ENCODE data around the gene ALDH1A2.
"Not testable (repeated sequence)": the region's sequence is repeated elsewhere in the genome, so short reads cannot be mapped to it uniquely, and the experiment has no call there.

Gene ALDH1A2

GRCh38 chr15:58087871-58088270 lies 22.4 kb upstream of the ALDH1A2 start:
- Histone ChIP-seq H3K36me3 (ENCODE audit: control insufficient read depth, insufficient read depth, low read length) (no peaks in the 10 kb centered on the region), H3K27me3 (ENCODE audit: control insufficient read depth, insufficient read depth, low read length) (no peaks in the 10 kb centered on the region), H3K4me3 (ENCODE audit: low read depth, low read length) (no peak overlapping the region), H3K9ac (ENCODE audit: low read length) (no peak overlapping the region), H3K9me3 (ENCODE audit: control insufficient read depth, insufficient read depth, low read depth, low read length) (no peaks in the 10 kb centered on the region), H3K27ac (ENCODE audit: low read depth, low read length) (no peak overlapping the region), H3K4me1 (ENCODE audit: control insufficient read depth, insufficient read depth, low read length) (no peaks in the 10 kb centered on the region)

GRCh38 chr15:58086491-58086890 lies 21.0 kb upstream of the ALDH1A2 start:
- no peak overlapping the region for H3K9ac ChIP-seq (ENCODE audit: low read length)

GRCh38 chr15:58083526-58083925 lies 18.0 kb upstream of the ALDH1A2 start:
- no peaks in the 10 kb centered on the region for H3K27me3 ChIP-seq (ENCODE audit: control insufficient read depth, insufficient read depth, low read length)
- peaks cover 14% of the 10 kb centered on the region for H3K4me1 ChIP-seq (ENCODE audit: control insufficient read depth, insufficient read depth, low read length)
- H3K9ac ChIP-seq (ENCODE audit: low read length) = no peak overlapping the region
- no peak overlapping the region for H3K4me3 ChIP-seq (ENCODE audit: low read depth, low read length)
- H3K27ac ChIP-seq (ENCODE audit: low read depth, low read length) = no peak overlapping the region
- no peaks in the 10 kb centered on the region for H3K9me3 ChIP-seq (ENCODE audit: control insufficient read depth, insufficient read depth, low read depth, low read length)
- no peaks in the 10 kb centered on the region for H3K36me3 ChIP-seq (ENCODE audit: control insufficient read depth, insufficient read depth, low read length)

More at GRCh38 chr15:58086491-58086890, 21.0 kb upstream of the ALDH1A2 start:
- Histone ChIP-seq H3K27ac (ENCODE audit: low read depth, low read length) (no peak overlapping the region), H3K36me3 (ENCODE audit: control insufficient read depth, insufficient read depth, low read length) (no peaks in the 10 kb centered on the region), H3K9me3 (ENCODE audit: control insufficient read depth, insufficient read depth, low read depth, low read length) (no peaks in the 10 kb centered on the region), H3K27me3 (ENCODE audit: control insufficient read depth, insufficient read depth, low read length) (no peaks in the 10 kb centered on the region), H3K4me3 (ENCODE audit: low read depth, low read length) (no peak overlapping the region), H3K4me1 (ENCODE audit: control insufficient read depth, insufficient read depth, low read length) (no peaks in the 10 kb centered on the region)

GRCh38 chr15:58081891-58082290 lies 16.4 kb upstream of the ALDH1A2 start:
- Histone ChIP-seq H3K27me3 (ENCODE audit: control insufficient read depth, insufficient read depth, low read length) (no peaks in the 10 kb centered on the region), H3K4me3 (ENCODE audit: low read depth, low read length) (no peak overlapping the region), H3K36me3 (ENCODE audit: control insufficient read depth, insufficient read depth, low read length) (no peaks in the 10 kb centered on the region), H3K27ac (ENCODE audit: low read depth, low read length) (no peak overlapping the region), H3K9ac (ENCODE audit: low read length) (no peak overlapping the region), H3K4me1 (ENCODE audit: control insufficient read depth, insufficient read depth, low read length) (peaks cover 14% of the 10 kb centered on the region), H3K9me3 (ENCODE audit: control insufficient read depth, insufficient read depth, low read depth, low read length) (no peaks in the 10 kb centered on the region)

GRCh38 chr15:58081456-58081855 lies 15.9 kb upstream of the ALDH1A2 start:
- Histone ChIP-seq H3K36me3 (ENCODE audit: control insufficient read depth, insufficient read depth, low read length) (no peaks in the 10 kb centered on the region), H3K4me3 (ENCODE audit: low read depth, low read length) (no peak overlapping the region), H3K9ac (ENCODE audit: low read length) (no peak overlapping the region), H3K27me3 (ENCODE audit: control insufficient read depth, insufficient read depth, low read length) (no peaks in the 10 kb centered on the region), H3K27ac (ENCODE audit: low read depth, low read length) (no peak overlapping the region), H3K4me1 (ENCODE audit: control insufficient read depth, insufficient read depth, low read length) (peaks cover 14% of the 10 kb centered on the region), H3K9me3 (ENCODE audit: control insufficient read depth, insufficient read depth, low read depth, low read length) (no peaks in the 10 kb centered on the region)

- peaks cover 14% of the 10 kb centered on the region for H3K4me1 ChIP-seq (ENCODE audit: control insufficient read depth, insufficient read depth, low read length)
- H3K27me3 ChIP-seq (ENCODE audit: control insufficient read depth, insufficient read depth, low read length); H3K9ac ChIP-seq (ENCODE audit: low read length); H3K4me3 ChIP-seq (ENCODE audit: low read depth, low read length); H3K36me3 ChIP-seq (ENCODE audit: control insufficient read depth, insufficient read depth, low read length); H3K27ac ChIP-seq (ENCODE audit: low read depth, low read length); H3K9me3 ChIP-seq (ENCODE audit: control insufficient read depth, insufficient read depth, low read depth, low read length): not testable (repeated sequence)
These were observed 15.4 kb upstream of the ALDH1A2 start for GRCh38 chr15:58080959-58081358.

- Histone ChIP-seq H3K9ac (ENCODE audit: low read length) (no peak overlapping the region), H3K9me3 (ENCODE audit: control insufficient read depth, insufficient read depth, low read depth, low read length) (no peaks in the 10 kb centered on the region), H3K36me3 (ENCODE audit: control insufficient read depth, insufficient read depth, low read length) (no peaks in the 10 kb centered on the region), H3K4me3 (ENCODE audit: low read depth, low read length) (no peak overlapping the region), H3K27me3 (ENCODE audit: control insufficient read depth, insufficient read depth, low read length) (no peaks in the 10 kb centered on the region), H3K27ac (ENCODE audit: low read depth, low read length) (no peak overlapping the region), H3K4me1 (ENCODE audit: control insufficient read depth, insufficient read depth, low read length) (peaks cover 14% of the 10 kb centered on the region)
These were observed 14.9 kb upstream of the ALDH1A2 start for GRCh38 chr15:58080398-58080797.

- no peak overlapping the region for H3K9ac ChIP-seq (ENCODE audit: low read length)
- H3K27me3 ChIP-seq (ENCODE audit: control insufficient read depth, insufficient read depth, low read length) = no peaks in the 10 kb centered on the region
- no peak overlapping the region for H3K4me3 ChIP-seq (ENCODE audit: low read depth, low read length)
- no peak overlapping the region for H3K27ac ChIP-seq (ENCODE audit: low read depth, low read length)
- peaks cover 14% of the 10 kb centered on the region for H3K4me1 ChIP-seq (ENCODE audit: control insufficient read depth, insufficient read depth, low read length)
- H3K9me3 ChIP-seq (ENCODE audit: control insufficient read depth, insufficient read depth, low read depth, low read length) = no peaks in the 10 kb centered on the region
- H3K36me3 ChIP-seq (ENCODE audit: control insufficient read depth, insufficient read depth, low read length) = no peaks in the 10 kb centered on the region
These were observed 13.1 kb upstream of the ALDH1A2 start for GRCh38 chr15:58078591-58078990.

- Histone ChIP-seq H3K36me3 (ENCODE audit: control insufficient read depth, insufficient read depth, low read length) (no peaks in the 10 kb centered on the region), H3K9me3 (ENCODE audit: control insufficient read depth, insufficient read depth, low read depth, low read length) (no peaks in the 10 kb centered on the region), H3K27me3 (ENCODE audit: control insufficient read depth, insufficient read depth, low read length) (peaks cover 3% of the 10 kb centered on the region; the same call in 1 of the 2 replicates), H3K4me3 (ENCODE audit: low read depth, low read length) (no peak overlapping the region), H3K4me1 (ENCODE audit: control insufficient read depth, insufficient read depth, low read length) (peaks cover 14% of the 10 kb centered on the region), H3K27ac (ENCODE audit: low read depth, low read length) (no peak overlapping the region), H3K9ac (ENCODE audit: low read length) (no peak overlapping the region)
These were observed 11.9 kb upstream of the ALDH1A2 start for GRCh38 chr15:58077427-58077826.

GRCh38 chr15:58074452-58074851 lies 8.9 kb upstream of the ALDH1A2 start:
- no peak overlapping the region for H3K27ac ChIP-seq (ENCODE audit: low read depth, low read length)
- no peak overlapping the region for H3K9ac ChIP-seq (ENCODE audit: low read length)
- H3K9me3 ChIP-seq (ENCODE audit: control insufficient read depth, insufficient read depth, low read depth, low read length) = no peaks in the 10 kb centered on the region
- no peaks in the 10 kb centered on the region for H3K36me3 ChIP-seq (ENCODE audit: control insufficient read depth, insufficient read depth, low read length)
- peaks cover 10% of the 10 kb centered on the region; the same call in 1 of the 2 replicates for H3K27me3 ChIP-seq (ENCODE audit: control insufficient read depth, insufficient read depth, low read length)
- H3K4me1 ChIP-seq (ENCODE audit: control insufficient read depth, insufficient read depth, low read length) = no peaks in the 10 kb centered on the region
- no peak overlapping the region for H3K4me3 ChIP-seq (ENCODE audit: low read depth, low read length)

- no peak overlapping the region for H3K4me3 ChIP-seq (ENCODE audit: low read depth, low read length)
- H3K4me1 ChIP-seq (ENCODE audit: control insufficient read depth, insufficient read depth, low read length) = no peaks in the 10 kb centered on the region
- H3K36me3 ChIP-seq (ENCODE audit: control insufficient read depth, insufficient read depth, low read length) = no peaks in the 10 kb centered on the region
- H3K9ac ChIP-seq (ENCODE audit: low read length) = no peak overlapping the region
- H3K27ac ChIP-seq (ENCODE audit: low read depth, low read length) = no peak overlapping the region
- H3K9me3 ChIP-seq (ENCODE audit: control insufficient read depth, insufficient read depth, low read depth, low read length) = no peaks in the 10 kb centered on the region
- peaks cover 44% of the 10 kb centered on the region for H3K27me3 ChIP-seq (ENCODE audit: control insufficient read depth, insufficient read depth, low read length)
These were observed 5.4 kb upstream of the ALDH1A2 start for GRCh38 chr15:58070801-58071418.
